SH-SY5Y (cell line): ENCODE measurements around the gene LDHA.

Experiments used
- GATA2 ChIP-seq: IDR thresholded peaks from 2 replicates; pipeline ENCODE4 v1.6.1; 2011; ENCODE audit warnings: mild to moderate bottlenecking, low read depth, low read length
- GATA3 ChIP-seq: IDR thresholded peaks from 2 replicates; pipeline ENCODE4 v1.6.1; 2011; ENCODE audit warnings: low read depth, mild to moderate bottlenecking, low read length, moderate library complexity

The LDHA gene

GRCh38 chr11:18394275-18394927, at the start of gene LDHA:
LDHA (plus strand) TSS chr11:18394563; CDS start chr11:18396843, 2,280 bp downstream.
- no peak for TF ChIP-seq GATA2
- no peak for TF ChIP-seq GATA3

GRCh38 chr11:18347471-18348125, 46.8 kb upstream of the LDHA start:
- TF ChIP-seq GATA3 (no peak), GATA2 (no peak)

GRCh38 chr11:18352581-18352980, 41.8 kb upstream of the LDHA start:
- TF ChIP-seq GATA3, result no peak
- TF ChIP-seq GATA2, result no peak

- TF ChIP-seq GATA3 (no peak), GATA2 (no peak)
These were observed 35.7 kb upstream of the LDHA start for GRCh38 chr11:18358646-18359045.

- no peak for TF ChIP-seq GATA3
- no peak for TF ChIP-seq GATA2
These were observed 33.2 kb upstream of the LDHA start for GRCh38 chr11:18361154-18361553.

GRCh38 chr11:18364495-18365073, 29.8 kb upstream of the LDHA start:
- TF ChIP-seq GATA3 (no peak), GATA2 (no peak)

GRCh38 chr11:18365741-18366140, 28.6 kb upstream of the LDHA start:
- TF ChIP-seq GATA3 (no peak), GATA2 (no peak)

GRCh38 chr11:18366286-18366685, 28.1 kb upstream of the LDHA start:
- TF ChIP-seq GATA2 (no peak), GATA3 (no peak)

GRCh38 chr11:18367431-18367830, 26.9 kb upstream of the LDHA start:
- TF ChIP-seq GATA3 (no peak), GATA2 (no peak)

GRCh38 chr11:18368221-18368620, 26.1 kb upstream of the LDHA start:
- TF ChIP-seq GATA3 (no peak), GATA2 (no peak)

- TF ChIP-seq GATA2 (no peak), GATA3 (no peak)
These were observed 25.0 kb upstream of the LDHA start for GRCh38 chr11:18369398-18369797.

- TF ChIP-seq GATA3 (no peak), GATA2 (no peak)
These were observed 23.1 kb upstream of the LDHA start for GRCh38 chr11:18371279-18371678.

GRCh38 chr11:18372201-18372600, 22.2 kb upstream of the LDHA start:
- TF ChIP-seq GATA2 (no peak), GATA3 (no peak)

GRCh38 chr11:18374956-18375355, 19.4 kb upstream of the LDHA start:
- TF ChIP-seq GATA2, result no peak
- TF ChIP-seq GATA3, result no peak

GRCh38 chr11:18375941-18376340, 18.4 kb upstream of the LDHA start:
- TF ChIP-seq GATA2 (no peak), GATA3 (no peak)
